ENCODE measurements around the gene FBN3. TPM values are rescaled to one million over a fixed set of nuclear protein-coding genes. Genes with fewer than 3 reads are reported as not detected.

The FBN3 gene
- polyA plus RNA-seq, 1 donor from 2014 or later = 52.7 TPM

- Histone ChIP-seq H3K9me2 (ENCODE audit: insufficient read depth, low read length) (no peaks in the 10 kb centered on the region), H3F3A (ENCODE audit: insufficient read depth, low read length, poor library complexity, severe bottlenecking) (no peaks in the 10 kb centered on the region), H3K27me3 (ENCODE audit: insufficient read depth, low read depth, low read length) (no peaks in the 10 kb centered on the region), H3K4me2 (ENCODE audit: low read length) (no peak overlapping the region), H3K4me3 (ENCODE audit: low read length) (no peak overlapping the region), H3K9ac (ENCODE audit: low read length) (no peak overlapping the region), H3K79me2 (replicated peaks; ENCODE audit: insufficient read depth, low read length) (no peaks in the 10 kb centered on the region), H3K27ac (ENCODE audit: low read length) (no peak overlapping the region), H4K20me1 (ENCODE audit: insufficient read depth) (no peaks in the 10 kb centered on the region), H2AFZ (ENCODE audit: low read depth, low read length) (no peak overlapping the region), H3K36me3 (ENCODE audit: insufficient read depth, low read length) (no peaks in the 10 kb centered on the region), H3K9me3 (ENCODE audit: low read length) (no peaks in the 10 kb centered on the region)
- TF ChIP-seq TAF1 (IDR thresholded peaks at IDR 0.05; ENCODE audit: low read depth) = no peak
- no peak for TF ChIP-seq POLR2AphosphoS5 (IDR thresholded peaks at IDR 0.05)
- TF ChIP-seq EZH2 (IDR thresholded peaks at IDR 0.05; ENCODE audit: borderline replicate concordance, insufficient read depth, low read length, poor library complexity, severe bottlenecking) = no peak
- no peak for TF ChIP-seq REST (IDR thresholded peaks at IDR 0.05; ENCODE audit: borderline replicate concordance)
- TF ChIP-seq SMC3 (conservative IDR thresholded peaks at IDR 0.05; ENCODE audit: poor library complexity) = no peak
- TF ChIP-seq, protein P1, sequence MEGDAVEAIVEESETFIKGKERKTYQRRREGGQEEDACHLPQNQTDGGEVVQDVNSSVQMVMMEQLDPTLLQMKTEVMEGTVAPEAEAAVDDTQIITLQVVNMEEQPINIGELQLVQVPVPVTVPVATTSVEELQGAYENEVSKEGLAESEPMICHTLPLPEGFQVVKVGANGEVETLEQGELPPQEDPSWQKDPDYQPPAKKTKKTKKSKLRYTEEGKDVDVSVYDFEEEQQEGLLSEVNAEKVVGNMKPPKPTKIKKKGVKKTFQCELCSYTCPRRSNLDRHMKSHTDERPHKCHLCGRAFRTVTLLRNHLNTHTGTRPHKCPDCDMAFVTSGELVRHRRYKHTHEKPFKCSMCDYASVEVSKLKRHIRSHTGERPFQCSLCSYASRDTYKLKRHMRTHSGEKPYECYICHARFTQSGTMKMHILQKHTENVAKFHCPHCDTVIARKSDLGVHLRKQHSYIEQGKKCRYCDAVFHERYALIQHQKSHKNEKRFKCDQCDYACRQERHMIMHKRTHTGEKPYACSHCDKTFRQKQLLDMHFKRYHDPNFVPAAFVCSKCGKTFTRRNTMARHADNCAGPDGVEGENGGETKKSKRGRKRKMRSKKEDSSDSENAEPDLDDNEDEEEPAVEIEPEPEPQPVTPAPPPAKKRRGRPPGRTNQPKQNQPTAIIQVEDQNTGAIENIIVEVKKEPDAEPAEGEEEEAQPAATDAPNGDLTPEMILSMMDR (IDR thresholded peaks at IDR 0.05; ENCODE audit: poor library complexity, severe bottlenecking) = no peak
- TF ChIP-seq MXI1 (conservative IDR thresholded peaks at IDR 0.05; ENCODE audit: poor library complexity, severe bottlenecking) = no peak
- TF ChIP-seq RAD21 (conservative IDR thresholded peaks at IDR 0.05) = no peak
- TF ChIP-seq EP300 (conservative IDR thresholded peaks at IDR 0.05; ENCODE audit: poor library complexity, severe bottlenecking) = no peak
These were observed 110.6 kb downstream of the FBN3 start for GRCh38 chr19:8038815-8039214.

DNA sequence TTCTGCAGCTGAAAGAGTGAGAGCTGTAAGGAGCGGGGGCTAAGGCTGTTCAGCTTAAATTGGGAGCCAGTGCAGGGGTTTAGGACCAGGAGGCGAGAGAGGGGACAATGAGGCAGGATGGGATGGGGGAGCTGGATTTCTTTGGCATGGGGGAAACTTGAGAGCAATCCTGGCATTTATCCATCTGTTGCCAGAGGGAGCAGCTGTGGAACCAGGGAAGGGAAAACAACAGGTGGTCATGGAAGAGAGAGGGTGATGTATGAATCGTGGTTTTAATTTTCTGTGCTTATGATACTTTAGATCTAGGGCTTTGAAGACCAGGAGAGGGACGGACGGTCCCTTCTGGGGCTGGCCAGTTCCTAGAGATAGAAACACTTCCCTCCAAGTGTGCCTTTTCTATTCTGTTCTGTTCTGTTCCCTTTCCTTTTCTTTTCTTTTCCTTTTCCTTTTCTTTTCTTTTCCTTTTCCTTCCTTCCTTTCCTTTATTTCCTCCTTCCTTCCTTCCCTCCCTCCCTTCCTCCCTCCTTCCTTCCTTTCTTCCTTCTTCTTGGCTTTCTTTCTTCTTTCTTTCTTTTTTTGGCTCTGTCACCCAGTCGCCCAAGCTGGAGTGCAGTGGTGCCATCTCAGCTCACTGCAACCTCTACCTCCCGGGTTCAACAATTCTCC, 112.8 kb downstream of the FBN3 start:
- Histone ChIP-seq H2AFZ (ENCODE audit: low read depth, low read length) (no peak overlapping the region), H3K4me2 (ENCODE audit: low read length) (no peak overlapping the region), H3K9ac (ENCODE audit: low read length) (no peak overlapping the region), H3K27me3 (ENCODE audit: insufficient read depth, low read depth, low read length) (no peaks in the 10 kb centered on the region), H3K9me2 (ENCODE audit: insufficient read depth, low read length) (no peaks in the 10 kb centered on the region), H3K4me3 (ENCODE audit: low read length) (no peak overlapping the region), H4K20me1 (ENCODE audit: insufficient read depth) (no peaks in the 10 kb centered on the region), H3K36me3 (ENCODE audit: insufficient read depth, low read length) (no peaks in the 10 kb centered on the region), H3F3A (ENCODE audit: insufficient read depth, low read length, poor library complexity, severe bottlenecking) (no peaks in the 10 kb centered on the region), H3K27ac (ENCODE audit: low read length) (no peak overlapping the region), H3K79me2 (replicated peaks; ENCODE audit: insufficient read depth, low read length) (no peaks in the 10 kb centered on the region), H3K9me3 (ENCODE audit: low read length) (no peaks in the 10 kb centered on the region)
- TF ChIP-seq RAD21 (conservative IDR thresholded peaks at IDR 0.05) = no peak
- no peak for TF ChIP-seq EP300 (conservative IDR thresholded peaks at IDR 0.05; ENCODE audit: poor library complexity, severe bottlenecking)
- no peak for TF ChIP-seq POLR2AphosphoS5 (IDR thresholded peaks at IDR 0.05)

All from neural cell (in vitro differentiated cells).